GM18861 (cell line): ENCODE measurements around the gene PRKAB2.
A peak's percentile ranks its signal among the peaks of the same experiment; 100 is the strongest.
"Not testable (repeated sequence)": the region's sequence is repeated elsewhere in the genome, so short reads cannot be mapped to it uniquely, and the experiment has no call there.

ENCODE experiments used
- ATAC-seq: cut with Tn5 transposase; IDR thresholded peaks from one replicate; pipeline ENCODE4 v1.9.1; 2021; ENCODE audit not compliant: unreplicated experiment

The PRKAB2 gene, protein sequence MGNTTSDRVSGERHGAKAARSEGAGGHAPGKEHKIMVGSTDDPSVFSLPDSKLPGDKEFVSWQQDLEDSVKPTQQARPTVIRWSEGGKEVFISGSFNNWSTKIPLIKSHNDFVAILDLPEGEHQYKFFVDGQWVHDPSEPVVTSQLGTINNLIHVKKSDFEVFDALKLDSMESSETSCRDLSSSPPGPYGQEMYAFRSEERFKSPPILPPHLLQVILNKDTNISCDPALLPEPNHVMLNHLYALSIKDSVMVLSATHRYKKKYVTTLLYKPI

DNA sequence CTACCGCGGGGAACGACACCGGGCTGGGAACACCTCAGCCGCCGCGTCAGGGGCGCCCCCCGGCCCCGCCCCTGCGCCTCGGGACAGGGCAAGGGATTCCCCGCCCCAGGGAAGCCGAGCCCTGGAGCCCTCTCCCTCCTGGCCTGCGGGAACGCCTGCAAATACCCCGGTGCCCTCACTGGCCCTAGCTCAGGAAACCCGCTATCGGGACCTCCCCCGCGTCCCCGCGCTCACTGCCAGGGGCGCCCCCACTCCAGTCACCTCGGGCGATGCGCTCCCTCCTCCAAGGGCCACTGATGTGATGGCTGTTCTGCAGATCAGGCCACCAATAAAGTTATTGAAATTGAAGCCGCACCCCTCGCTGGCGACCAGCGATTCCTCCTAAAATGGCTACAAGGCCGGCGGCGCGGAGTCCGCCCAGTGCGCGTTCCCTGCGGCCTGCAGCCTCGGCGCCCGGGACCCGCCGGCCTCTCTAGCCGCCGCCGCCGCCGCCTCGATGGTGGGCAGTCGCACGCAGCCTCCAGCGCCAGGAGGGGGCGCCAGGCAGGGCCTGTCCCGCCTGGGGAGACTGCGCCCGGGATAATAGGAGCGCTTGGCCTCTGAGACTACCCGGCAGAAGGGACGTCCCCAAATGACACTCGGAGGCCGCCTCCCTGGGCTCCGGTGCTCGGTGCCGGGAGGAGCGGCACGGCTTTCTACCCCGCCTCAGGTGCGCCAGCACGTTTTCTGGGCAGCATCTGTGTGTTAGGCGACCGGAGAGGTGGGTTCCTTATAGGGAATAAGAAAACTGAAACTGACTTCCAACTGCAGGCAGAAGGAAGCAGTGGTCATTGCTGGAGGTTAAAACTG is at the start of gene PRKAB2:
PRKAB2 (minus strand) TSS at position 303 of the 849 bp plus-strand sequence. CDS start 326 bp downstream, outside the sequence.
- ATAC-seq: peak; percentile 80

DNA sequence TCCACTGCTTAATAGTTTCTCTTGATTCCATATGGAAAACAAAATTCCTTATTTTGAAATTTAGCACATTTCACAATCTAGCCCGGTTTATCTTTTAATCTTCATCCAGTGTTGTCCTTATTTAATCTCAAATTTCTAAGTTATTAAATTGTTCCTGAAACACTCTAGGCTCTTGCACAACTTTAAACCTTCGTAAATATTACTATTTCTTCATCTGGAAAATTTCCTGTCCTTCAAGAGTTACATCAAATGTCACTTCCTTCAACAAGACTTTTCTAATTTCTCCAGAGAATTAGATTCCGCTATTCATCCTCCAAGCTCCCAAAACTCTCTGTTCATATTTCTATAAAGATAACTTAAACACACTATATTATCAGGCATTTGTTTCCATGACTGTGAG is 46.3 kb upstream of the PRKAB2 start:
- ATAC-seq: no peak

DNA sequence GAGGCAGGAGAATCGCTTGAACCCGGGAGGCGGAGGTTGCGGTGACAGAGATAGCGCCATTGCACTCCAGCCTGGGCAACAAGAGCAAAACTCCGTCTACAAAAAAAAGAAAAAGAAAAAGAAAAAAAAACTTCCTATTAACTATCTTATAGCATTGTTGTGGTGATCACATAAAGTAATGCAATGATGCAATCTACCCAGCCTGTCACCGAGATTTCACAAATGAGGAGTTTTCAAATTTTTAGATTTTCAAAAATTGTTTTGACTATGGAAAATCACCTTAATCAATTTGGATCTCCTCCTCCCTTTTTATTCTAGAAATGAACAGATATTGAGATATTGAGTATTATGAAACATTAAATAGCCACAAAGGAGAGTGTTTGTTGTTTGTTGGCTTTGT is 44.9 kb upstream of the PRKAB2 start:
- no peak for ATAC-seq

- ATAC-seq: no peak
These were observed 43.9 kb upstream of the PRKAB2 start for GRCh38 chr1:147216124-147216523.

GRCh38 chr1:147215540-147215916 is 43.3 kb upstream of the PRKAB2 start:
- ATAC-seq: no peak

- ATAC-seq: no peak
These were observed 42.7 kb upstream of the PRKAB2 start for GRCh38 chr1:147214842-147215539.

- no peak for ATAC-seq
These were observed 42.1 kb upstream of the PRKAB2 start for GRCh38 chr1:147214325-147214724.

- no peak for ATAC-seq
These were observed 41.0 kb upstream of the PRKAB2 start for GRCh38 chr1:147213271-147213670.

DNA sequence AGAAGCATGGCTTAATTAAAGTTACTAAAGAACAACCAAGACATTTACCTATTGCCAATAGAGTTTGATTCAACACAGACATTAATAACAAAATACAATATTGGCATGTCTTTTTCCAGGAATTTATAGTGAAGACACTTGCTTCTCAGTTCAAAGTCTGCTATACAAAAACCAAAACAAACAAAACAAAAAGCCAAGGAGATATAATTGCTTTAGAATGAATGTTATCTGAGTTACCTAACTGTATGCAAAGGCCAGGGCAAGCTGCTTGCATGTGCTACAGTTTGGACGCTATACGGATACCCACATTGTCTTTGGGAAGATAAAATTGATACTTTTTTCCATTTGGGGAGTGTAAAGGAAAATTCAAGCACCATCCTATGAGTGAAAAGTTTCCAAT is 39.3 kb upstream of the PRKAB2 start:
- no peak for ATAC-seq

DNA sequence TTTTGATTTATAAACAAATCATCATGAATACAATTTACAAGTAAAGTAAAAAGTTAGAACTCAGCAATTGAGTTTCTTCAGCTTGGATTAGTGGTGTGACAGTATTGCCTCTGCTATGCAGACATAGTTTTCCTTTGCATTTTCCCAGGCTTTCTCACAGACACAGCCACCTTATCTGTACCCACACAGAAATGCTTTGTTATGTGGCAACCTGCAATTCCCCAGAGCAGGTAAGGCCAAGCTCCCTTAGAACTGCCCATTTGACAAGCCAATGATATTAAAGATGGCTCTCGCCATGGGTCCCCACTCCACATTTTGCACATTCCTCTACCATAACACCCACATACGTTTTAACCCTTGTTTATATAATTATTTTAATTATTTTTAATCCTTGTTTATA is 38.7 kb upstream of the PRKAB2 start:
- ATAC-seq: no peak

DNA sequence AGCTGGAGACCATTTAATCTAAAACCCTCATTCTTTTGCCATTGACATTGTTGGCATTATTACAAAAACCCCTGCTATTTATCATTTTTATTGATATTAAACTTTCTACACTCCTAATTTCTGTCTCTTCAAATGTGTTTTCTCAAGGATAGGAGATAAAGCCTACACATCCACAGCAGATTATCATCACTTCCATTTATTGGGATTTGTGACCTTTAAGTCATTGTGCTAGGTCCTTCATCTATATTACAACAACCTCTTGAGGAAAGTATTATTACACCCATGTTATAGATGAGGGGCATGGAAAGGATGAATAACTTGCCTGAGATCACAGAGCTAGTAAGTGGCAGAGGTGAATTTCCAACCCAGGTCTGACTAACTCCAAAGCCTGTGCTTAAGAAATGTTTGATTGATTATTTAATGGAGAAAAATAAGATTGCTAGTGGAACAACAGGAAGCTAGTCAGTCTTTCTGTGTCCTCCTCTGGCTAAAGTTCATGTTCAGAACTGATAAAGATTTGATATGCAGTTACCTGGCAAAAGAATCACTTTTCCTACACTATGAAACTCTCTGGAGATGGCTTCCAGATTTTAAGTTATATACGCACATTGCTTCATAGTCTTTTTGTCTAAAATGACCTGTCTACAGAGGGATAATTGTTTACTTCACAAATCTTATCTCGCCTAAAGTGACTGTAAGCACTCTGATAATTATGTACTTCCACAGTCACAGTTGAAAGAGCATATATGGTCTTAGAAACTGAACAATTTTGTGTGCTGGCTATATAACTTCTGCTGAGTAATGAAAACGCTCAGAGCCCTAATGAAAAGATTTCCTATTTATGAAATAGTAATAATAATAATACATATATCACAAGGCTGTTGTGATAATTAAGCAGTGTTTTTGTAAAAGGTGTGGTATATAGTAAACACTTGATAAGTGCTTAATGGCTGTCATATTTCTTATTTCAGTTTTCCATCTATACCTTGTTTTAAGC is 37.9 kb upstream of the PRKAB2 start:
- no peak for ATAC-seq

DNA sequence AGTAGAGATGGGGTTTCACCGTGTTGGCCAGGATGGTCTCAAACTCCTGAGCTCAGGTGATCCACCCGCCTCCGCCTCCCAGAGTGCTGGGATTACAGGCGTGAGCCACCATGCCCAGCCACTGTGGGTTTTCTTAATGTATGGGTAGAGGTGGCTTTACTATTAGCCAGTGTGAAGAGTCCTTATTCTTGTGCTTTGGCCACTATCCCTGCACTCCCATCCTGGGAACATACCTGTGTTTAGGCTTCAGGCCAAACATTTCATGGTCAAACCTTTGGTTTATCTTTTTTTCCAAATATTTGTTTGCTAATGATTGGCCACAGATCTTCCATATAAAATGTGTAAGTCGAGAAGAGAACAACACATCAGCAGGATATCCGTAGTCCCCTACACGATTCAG is 36.3 kb upstream of the PRKAB2 start:
- no peak for ATAC-seq

DNA sequence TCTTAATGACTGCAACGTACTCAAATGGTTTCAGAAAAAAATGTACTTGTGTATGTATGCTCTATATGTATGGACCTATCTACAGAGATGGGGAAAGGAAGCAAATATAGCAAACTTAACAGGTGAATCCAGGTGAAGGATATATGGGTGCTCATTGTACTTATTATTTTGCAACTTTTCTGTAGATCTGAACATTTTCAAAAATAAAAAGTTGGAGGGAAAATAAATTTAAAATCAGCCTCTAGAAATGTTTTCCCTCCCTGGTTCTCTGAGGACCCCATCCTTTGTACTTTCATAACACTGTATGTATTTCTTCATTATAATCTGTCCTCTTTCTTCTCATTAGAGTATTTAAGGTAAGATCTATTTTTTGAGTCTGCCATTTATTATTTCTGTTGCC is 34.9 kb upstream of the PRKAB2 start:
- ATAC-seq: no peak

GRCh38 chr1:147204080-147204479 is 31.8 kb upstream of the PRKAB2 start:
- no peak for ATAC-seq

GRCh38 chr1:147202576-147202975 is 30.3 kb upstream of the PRKAB2 start:
- ATAC-seq: no peak

- no peak for ATAC-seq
These were observed 29.5 kb upstream of the PRKAB2 start for GRCh38 chr1:147201786-147202185.

DNA sequence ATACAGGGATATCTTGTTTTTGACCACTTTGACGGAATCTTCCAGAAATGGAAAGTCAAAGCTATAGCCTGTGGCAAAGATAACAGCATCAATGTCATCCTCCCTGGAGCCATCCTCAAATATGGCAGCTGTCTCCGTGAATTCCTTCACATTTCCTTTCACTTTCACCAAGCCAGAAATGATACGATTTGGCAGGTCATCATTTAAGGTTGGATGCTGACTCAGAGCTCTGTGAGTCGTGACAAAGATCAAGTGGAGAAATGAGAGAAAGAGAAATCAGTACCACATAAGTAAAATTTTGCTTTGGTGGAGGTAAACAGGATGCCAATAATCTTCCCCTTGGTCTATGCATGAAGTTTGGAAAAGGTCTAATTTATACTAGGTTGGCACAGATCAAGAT is 29.0 kb upstream of the PRKAB2 start:
- no peak for ATAC-seq

DNA sequence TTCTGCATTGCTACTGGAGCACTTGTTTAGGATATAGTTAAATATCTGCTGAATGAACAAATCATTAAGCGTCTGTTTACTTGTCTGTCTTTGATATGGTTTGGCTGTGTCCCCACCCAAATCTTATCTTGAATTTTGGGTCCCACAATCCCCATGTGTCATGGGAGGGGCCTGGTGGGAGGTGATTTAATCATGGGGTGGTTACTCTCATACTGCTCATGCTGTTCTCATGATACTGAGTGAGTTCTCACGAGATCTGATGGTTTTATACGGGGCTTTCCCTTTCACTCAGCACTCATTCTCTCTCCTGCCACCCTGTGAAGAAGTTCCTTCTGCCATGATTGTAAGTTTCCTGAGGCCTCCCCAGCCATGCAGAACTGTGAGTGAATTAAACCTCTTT is 25.1 kb upstream of the PRKAB2 start:
- not testable (repeated sequence) for ATAC-seq

GRCh38 chr1:147189514-147189913 is 17.2 kb upstream of the PRKAB2 start:
- ATAC-seq: no peak

DNA sequence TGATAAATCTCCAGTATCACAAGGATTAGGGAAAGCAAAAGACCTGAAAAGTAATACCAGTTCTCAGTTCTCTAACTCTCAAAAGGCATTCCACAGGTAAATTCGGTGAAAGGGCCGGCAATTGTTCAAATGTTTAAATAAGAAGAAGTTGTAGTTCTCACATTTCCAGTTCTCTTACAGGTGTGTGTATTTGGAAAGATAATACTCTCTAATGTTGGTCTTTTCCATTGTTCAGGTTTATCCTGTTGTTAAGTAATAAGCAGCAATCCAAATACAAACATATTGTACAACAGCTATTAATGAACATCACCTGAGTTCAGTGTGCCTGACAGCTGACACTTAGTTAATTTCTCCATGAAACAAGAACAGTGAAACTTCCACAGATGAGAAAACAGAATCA is 13.2 kb upstream of the PRKAB2 start:
- no peak for ATAC-seq
